ENCODE results near the gene CARS2.
A peak's percentile ranks its signal among the peaks of the same experiment; 100 is the strongest.
"Not testable (repeated sequence)": the region's sequence is repeated elsewhere in the genome, so short reads cannot be mapped to it uniquely, and the experiment has no call there.

The CARS2 gene

GRCh38 chr13:110705826-110706569 is at the start of gene CARS2:
Gene CARS2 (minus strand): TSS chr13:110706116. CDS start chr13:110706093, 23 bp downstream.
- peak; percentile 98 to 99 for DNase-seq

- DNase-seq: no peak
Measured at GRCh38 chr13:110748271-110748670, 42.4 kb upstream of the CARS2 start.

GRCh38 chr13:110746438-110746837 is 40.5 kb upstream of the CARS2 start:
- DNase-seq: no peak

- DNase-seq: no peak
Measured at GRCh38 chr13:110743687-110744086, 37.8 kb upstream of the CARS2 start.

GRCh38 chr13:110737555-110737954 is 31.6 kb upstream of the CARS2 start:
- DNase-seq: no peak

- no peak for DNase-seq
Measured at GRCh38 chr13:110734561-110734960, 28.6 kb upstream of the CARS2 start.

GRCh38 chr13:110731072-110731471 is 25.2 kb upstream of the CARS2 start:
- no peak for DNase-seq

- peak; percentile 13 to 76 for DNase-seq
Measured at GRCh38 chr13:110726726-110727125, 20.8 kb upstream of the CARS2 start.

- DNase-seq: not testable (repeated sequence)
Measured at GRCh38 chr13:110726153-110726552, 20.2 kb upstream of the CARS2 start.

GRCh38 chr13:110723598-110723997 is 17.7 kb upstream of the CARS2 start:
- no peak for DNase-seq

- DNase-seq: no peak
Measured at GRCh38 chr13:110722971-110723370, 17.1 kb upstream of the CARS2 start.

- DNase-seq: no peak
Measured at GRCh38 chr13:110719036-110719710, 13.3 kb upstream of the CARS2 start.

GRCh38 chr13:110716247-110716515 is 10.3 kb upstream of the CARS2 start:
- DNase-seq: peak in 1 of 2 experiments; percentile 24

- peak; percentile 100 for DNase-seq
Measured at GRCh38 chr13:110715395-110716246, 9.7 kb upstream of the CARS2 start.

- peak; percentile 50 to 60 for DNase-seq
Measured at GRCh38 chr13:110714797-110715394, 9.0 kb upstream of the CARS2 start.

- DNase-seq: peak in 1 of 2 experiments; percentile 49
Measured at GRCh38 chr13:110713981-110714796, 8.3 kb upstream of the CARS2 start.

GRCh38 chr13:110713642-110713952 is 7.7 kb upstream of the CARS2 start, which contains the start of gene ING1:
Gene ING1 (plus strand): TSS chr13:110713700. CDS start chr13:110714150, 450 bp downstream.
- no peak for DNase-seq

- DNase-seq: peak; percentile 100
Measured at GRCh38 chr13:110712849-110713641, 7.1 kb upstream of the CARS2 start.

- peak; percentile 93 to 95 for DNase-seq
Measured at GRCh38 chr13:110712081-110712848, 6.3 kb upstream of the CARS2 start.

- no peak for DNase-seq
Measured at GRCh38 chr13:110706570-110707372, 855 bp upstream of the CARS2 start.
